GM18499 (cell line): ENCODE results near the gene FREY1.

Source experiments
- ATAC-seq: cut with Tn5 transposase; IDR thresholded peaks from one replicate; pipeline ENCODE4 v1.9.1; 2021; ENCODE audit warnings: moderate number of reproducible peaks; ENCODE audit not compliant: insufficient read depth, unreplicated experiment

The FREY1 gene

DNA sequence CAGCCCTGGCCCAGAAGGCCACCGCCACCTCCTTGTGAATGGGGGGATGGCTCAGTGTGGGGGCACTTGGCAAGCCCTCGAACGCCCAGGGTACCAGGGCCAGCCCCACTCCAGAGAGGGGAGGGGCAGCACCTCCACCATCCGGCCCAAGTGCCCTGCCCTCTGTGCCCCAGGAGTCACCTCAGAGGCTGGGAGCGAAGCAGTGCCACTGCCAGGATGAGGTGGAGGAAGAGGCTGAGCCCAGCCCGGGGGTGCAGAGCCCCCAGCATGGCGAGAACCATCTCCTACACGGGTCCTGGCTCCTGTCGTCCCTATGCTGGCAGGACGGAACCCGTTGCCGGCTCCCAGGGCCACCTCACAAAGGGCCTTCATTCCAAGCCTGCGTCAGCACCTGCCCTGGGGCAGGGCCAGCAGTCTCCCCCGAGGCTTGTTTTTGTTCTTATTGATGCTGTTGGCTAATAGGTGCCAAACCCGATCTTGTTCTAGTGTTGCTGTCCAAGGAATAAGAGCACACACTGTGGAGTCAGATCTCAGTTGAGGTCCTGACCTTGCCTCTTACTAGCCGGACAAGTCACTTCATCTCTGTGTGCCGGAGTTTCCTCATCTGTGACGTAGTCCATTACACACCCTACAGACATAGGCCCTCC, at the start of gene FREY1:
Gene FREY1 (minus strand): TSS at position 307 of the 647 bp plus-strand sequence. CDS start 26 bp downstream, at position 281.
- ATAC-seq: no peak

DNA sequence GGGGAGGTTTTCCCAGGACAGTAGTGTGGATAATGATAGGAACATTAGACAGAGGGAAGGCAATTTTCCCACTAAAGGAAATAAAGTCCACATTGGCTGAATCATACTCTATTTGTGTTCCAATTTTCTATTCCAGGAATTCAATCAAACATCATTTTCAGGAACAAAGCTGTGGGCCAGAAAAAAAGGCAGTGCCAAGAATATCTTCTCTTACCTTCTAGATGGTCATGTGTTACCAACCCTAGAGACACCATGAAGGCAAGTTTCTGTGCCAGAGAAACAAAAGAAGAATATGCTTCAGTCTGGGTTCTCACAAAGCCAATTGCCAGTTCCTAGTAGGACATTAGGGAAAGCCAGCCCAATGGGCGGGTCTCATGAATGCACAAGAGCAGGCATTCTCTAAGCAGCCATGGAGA, 42.9 kb upstream of the FREY1 start:
- ATAC-seq: no peak

- ATAC-seq: no peak
These were observed 41.3 kb upstream of the FREY1 start for GRCh38 chr11:45948356-45948755.

- ATAC-seq: no peak
These were observed 40.8 kb upstream of the FREY1 start for GRCh38 chr11:45947885-45948284.

GRCh38 chr11:45945397-45945999, 38.4 kb upstream of the FREY1 start:
- ATAC-seq: no peak

GRCh38 chr11:45942381-45942780, 35.3 kb upstream of the FREY1 start:
- no peak for ATAC-seq

DNA sequence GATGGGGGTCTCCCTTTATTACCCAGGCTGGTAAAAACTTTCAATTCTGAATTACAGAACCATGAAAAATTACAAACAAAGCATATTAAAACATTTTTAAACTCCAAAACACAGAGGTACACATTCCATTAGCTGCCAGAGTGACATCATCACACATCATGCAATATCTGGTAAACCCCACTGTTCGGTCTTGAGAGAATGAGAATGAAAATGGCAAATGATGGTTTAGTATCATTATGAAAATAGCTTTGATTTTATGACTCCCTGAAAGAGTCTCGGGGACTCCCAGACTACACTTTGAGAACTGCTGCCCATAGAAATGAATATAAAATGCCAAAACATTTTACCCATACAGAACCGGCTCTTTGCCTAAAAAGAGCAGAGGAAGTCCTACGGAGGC, 34.2 kb upstream of the FREY1 start:
- no peak for ATAC-seq

DNA sequence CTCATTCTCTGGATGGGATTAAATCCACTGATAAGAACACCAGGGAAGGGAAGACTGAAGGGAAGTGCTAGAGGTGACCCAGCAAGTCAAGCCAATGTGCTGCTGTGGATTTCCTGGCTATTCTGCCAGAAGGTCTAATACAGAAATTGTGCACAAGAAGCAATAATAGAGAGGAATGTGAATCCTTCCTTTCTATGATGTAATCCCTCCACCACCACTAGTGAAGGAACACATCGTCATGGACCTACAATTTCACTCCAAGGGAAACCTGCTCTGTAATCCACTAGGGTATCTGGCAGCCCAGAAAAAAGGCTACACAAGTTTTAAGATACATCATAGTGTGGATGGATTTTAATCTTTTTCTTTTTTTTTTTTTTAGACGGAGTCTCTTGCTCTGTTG, 32.8 kb upstream of the FREY1 start:
- ATAC-seq: no peak

DNA sequence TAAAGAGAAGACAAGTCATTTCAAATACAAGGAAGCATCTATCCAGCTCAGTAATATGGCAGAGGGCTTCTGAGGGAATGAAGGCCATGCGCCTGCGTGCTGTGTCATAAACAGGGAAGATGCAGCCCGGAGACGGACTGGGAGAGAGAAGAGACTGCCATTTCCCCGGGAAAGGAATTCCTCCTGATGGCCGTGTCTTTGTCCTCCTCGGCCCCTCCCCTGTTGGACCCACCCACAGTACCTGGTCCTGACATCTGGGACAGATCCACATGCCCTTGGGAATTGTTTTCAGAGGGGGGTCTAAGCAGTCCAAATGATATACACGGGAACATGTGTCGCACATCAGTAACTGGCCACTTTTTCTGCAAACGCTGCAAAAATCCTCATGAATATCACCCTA, 30.8 kb upstream of the FREY1 start:
- ATAC-seq: no peak

DNA sequence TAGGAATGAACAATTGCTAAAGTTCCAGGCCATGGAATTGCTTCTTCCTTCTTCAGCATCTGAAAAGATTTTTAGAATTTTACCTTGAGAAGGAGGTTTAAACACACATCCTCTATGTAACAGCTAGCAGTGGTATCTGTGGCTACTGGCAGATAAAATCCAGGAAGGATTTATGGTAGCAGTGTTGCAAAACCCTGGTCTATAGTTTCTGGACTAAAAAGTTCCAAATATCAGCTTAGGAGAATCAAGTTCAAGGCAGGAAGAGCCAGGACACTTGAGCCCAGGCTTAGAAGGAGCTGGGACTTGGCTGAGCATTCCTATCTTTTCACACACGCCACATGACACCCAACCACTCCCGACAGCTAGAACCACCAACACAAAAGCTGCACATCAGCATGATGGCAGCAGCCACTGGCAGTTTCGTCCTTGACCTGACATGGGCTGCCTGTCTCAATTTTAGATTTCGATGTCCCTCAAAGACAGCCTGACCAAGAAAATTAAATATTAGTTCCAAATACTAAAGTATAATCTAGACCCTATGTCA, 29.5 kb upstream of the FREY1 start:
- ATAC-seq: no peak

DNA sequence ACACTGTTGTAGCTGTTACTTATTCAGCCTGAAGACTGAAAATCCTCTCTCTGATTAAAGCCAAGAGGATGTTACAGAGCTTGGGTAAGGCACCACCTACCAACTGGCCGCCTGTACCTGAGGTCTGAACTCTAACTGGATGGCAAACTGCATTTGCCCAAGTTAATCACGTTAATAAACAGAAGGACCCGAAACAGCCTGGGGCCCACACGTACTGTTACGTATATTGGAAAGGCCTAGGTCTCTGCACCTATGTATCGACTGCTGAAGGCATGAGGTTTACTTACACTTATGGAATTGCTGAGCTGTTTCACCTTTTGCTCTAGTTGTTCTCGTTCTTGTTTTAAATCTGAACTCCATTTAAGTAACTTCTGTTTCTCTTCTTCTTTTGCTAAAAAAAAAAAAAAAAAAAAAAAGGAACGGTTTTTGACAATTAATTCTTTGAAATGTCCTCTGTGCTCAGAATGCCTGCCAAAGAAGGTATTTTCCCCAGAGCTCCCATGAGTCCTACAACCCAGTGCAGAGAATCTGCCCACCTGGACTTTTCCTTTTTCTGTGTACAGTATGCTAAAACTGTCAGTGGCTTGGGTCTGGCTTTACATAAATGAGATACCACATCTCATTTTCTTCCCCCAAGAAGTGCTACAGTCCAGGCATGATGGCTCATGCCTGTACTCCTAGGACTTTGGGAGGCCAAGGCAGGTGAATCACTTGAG, 28.4 kb upstream of the FREY1 start:
- no peak for ATAC-seq

DNA sequence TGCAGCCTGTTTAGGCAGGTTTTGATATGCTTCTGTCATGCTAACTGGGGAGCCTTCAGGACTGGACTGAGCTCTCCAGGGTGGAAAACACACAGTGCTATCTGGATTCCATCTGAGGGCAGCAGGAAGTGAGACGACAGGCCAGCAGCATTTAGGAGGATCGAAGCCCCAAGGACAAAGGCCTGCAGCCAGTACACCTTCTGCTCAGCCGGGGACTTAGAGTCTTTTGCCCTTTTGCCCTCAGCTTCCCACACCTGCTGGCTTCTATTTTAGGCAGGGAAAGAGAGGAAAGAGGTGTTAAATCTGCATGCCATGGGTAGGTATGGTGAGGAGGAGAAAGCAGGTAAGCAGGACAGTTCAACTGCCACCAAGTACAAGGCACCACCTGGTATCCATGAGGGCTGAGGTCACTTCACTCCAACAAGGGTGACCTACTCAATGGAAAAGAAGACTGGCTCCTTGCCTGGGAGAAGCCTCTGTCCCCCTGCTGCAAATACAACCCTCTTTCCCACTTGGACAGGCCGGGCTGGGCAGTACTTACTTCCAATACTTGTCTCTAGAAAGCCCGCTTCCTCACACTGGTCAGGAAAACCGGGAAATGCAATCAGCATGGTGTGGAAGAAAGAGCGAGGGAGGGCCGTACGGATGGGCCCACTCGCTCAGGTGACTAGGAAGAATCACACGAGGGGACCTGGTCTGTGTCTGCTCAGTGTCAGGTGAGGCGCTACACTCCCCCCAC, 27.7 kb upstream of the FREY1 start:
- no peak for ATAC-seq

DNA sequence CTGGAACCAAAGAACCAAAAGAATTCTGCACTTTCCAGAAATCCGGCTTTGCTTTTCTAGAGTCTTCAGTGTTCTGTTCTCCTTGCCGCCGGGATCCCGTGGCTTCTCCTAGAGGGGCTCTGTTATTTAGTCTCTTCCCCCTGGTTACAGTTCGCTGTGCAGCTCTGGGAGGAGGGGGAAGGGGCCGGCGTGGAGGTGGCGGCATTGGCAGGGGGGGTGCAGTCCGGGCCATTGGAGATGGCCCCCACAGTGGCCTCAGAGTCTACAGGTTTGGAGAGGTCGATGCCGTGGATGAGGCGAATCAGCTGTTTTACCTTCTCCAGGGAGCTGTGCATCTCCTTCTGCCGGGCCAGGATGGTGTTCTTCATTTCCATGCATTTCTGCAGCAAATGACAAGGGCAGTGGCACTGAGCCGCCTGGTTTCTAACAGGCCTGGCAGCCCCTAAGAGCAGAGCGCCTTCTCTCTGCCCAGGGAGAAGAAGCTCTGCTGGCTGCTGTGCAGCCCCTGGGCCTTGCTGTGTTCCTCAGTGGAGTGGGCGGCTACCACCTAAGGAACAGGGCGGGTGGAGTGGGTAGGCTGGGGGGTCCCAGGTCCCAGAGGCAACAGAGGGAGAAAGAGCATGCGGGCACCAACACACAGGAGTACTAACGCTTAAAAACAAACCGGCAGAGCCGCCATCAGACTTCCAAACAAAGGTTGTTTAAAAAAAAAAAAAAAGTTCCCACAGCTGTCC, 26.9 kb upstream of the FREY1 start:
- no peak for ATAC-seq

DNA sequence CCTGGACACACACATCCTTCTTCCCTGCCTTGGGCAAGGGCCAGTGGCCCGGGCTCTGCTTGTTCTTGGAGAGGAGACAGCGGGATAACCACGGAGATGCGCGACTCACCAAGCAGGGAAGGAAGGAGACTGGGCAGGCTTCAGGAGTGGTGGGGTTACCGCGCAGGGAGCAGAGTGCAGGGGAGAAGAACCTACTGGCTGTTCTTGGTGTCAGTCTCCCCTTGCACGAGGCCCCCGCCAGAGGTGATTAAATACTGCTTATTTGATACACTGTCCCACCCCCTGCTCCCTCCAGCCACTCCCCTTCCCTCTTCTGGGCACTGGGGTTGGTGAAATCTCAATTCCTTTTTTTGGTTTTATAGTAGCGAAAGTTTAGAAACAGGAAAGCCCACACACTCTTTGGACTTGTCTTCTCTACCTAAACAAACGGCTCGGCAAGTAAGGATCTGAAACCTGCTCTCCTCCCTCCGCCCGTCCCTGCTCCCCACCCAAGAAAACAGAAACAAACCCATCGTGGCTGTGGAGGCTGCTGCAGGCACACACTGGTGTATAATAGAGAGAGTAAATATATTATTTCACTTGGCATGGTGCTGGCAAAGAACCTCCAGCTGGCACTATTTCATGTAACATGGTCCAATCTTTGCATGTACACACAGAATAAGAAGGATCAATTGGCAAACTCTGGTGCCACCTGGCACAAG, 26.2 kb upstream of the FREY1 start:
- no peak for ATAC-seq

- no peak for ATAC-seq
These were observed 25.1 kb upstream of the FREY1 start for GRCh38 chr11:45932217-45932616.

DNA sequence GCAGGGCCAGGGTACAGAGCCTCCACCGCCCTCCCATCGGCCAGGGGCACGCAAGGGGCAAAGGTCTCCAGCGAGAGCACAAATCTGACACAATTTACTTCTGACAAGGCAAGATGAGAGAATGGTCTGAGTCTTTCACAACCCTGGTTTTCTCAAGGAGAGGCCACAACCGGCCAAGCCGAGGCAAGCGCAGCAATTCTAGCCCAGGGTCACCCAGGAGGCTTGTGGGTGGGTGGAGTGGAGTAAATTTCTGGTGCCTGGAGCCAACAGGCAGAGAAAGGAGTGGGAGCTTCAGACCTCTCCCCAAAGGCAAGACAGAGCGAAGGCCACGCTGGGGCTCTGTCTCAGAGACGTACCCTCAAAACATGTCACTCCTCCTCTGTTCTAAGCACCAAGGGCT, 24.7 kb upstream of the FREY1 start:
- no peak for ATAC-seq

DNA sequence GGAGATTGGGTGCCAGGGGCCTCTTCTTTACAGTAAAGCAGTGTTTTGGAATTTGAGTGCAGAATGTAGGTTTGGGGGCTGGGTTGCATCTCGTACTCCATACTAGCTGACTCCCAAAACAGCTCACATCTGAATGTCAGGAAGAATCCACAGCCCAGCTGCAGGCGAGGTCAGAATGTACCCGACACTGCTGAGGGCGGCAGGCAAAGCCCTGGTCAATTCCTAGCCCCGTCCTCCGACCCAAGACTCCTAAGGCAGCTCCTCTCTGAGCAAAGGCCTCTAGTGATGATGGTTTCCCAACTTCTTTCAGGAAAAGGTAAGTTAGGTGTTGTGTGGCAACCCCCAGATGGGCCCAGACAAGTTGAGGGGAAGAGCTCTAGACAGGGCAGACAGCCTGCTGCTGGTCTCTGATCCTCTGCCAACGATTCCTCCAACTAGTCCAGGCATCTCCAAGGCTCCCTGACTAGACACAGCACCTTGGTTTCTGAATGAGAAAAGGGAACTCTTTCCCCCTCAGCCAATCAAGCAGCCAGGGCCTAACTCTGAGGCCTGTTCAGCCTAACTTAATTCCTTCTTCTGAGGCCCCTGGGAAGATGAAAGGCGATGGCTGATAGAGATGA, 24.0 kb upstream of the FREY1 start:
- no peak for ATAC-seq

DNA sequence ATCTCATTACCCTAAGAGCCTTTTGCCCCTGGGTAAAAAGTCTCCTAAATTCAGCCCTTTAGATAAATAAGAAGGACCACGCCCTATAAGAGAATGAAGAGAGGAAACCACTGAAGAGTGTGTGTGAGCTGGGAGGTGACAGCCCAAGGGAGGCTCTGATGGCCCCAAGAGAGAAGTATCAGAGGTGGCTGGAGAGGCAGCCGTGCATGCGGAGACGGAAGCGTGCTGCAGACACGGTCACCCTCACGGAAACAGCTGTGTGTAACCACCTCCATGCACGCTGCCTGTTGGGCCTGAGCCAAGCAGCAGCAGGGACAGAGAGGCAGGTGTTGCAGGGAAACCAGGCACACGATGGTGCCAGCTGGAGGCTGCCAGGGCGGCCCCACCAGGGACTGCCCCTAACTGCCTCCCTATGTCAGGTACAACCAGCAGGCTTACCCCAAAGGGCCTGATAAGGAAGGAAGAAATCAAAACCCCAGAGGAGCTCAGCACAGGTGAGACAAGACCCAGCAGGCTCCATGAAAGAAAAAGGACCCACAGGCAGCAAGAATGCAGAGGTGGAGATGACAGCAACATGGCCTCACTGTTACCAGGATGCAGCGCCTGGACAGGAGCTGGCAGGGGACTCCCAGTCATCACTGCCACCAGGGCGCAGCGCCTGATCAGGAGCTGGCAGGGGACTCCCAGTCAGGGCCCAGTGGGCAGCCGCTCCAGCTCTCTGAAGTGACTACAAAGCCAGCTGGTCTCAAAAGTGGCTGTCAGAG, 23.1 kb upstream of the FREY1 start:
- peak; percentile 80 for ATAC-seq
